ENCODE data around the gene ZNF541. TPM values are rescaled to one million over a fixed set of nuclear protein-coding genes. Genes with fewer than 3 reads are reported as not detected.

The ZNF541 gene
- total and polyA plus RNA-seq, 4 donors, result 0.12 to 0.52 (median 0.24) TPM; not detected in 1

DNA sequence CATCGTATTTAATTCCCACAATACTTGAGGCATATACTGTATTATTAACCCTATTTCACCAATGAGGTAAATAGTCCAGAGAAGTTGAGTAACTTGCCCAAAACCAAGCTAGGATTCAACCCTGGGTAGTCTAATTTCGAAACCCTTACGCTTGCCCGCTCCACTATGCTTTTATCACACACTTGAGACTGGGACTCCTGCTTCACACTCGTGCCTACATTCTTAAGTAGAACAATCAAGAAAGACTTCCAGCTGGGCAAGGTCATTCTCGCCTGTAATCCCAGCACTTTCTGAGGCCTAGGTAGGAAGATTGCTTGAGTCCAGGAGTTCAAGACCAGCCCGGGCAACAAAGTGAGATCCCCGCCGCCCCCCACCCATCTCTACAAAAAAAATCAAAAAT, 3.6 kb downstream of the ZNF541 start:
- WGBS, 2 donors, result 72% methylated on average over 9 of the region's 9 CpGs
- peak in 1 of 3 donors; percentile 13 for DNase-seq
- Histone ChIP-seq H3K4me1 (ENCODE audit: control insufficient read depth in 5 of 5, insufficient read depth in 5 of 5, low read length in 5 of 5) (no peaks in the 10 kb centered on the region), H3K9ac (ENCODE audit: insufficient read depth in 1 of 2, low read length in 2 of 2) (no peak overlapping the region), H3K36me3 (ENCODE audit: control insufficient read depth in 4 of 4, insufficient read depth in 4 of 4, low read length in 4 of 4) (no peaks in the 10 kb centered on the region), H3K9me3 (ENCODE audit: control insufficient read depth in 4 of 4, insufficient read depth in 3 of 4, low read length in 3 of 4) (no peaks in the 10 kb centered on the region), H3K4me3 (no peak overlapping the region), H3K27me3 (ENCODE audit: control insufficient read depth in 3 of 3, insufficient read depth in 3 of 3, low read length in 2 of 3) (no peaks in the 10 kb centered on the region), H3K27ac (ENCODE audit: low read depth in 1 of 2, low read length in 1 of 2) (no peak overlapping the region)
- no peak for ATAC-seq (ENCODE audit: insufficient read depth, low FRiP score)
- TF ChIP-seq, protein P1, sequence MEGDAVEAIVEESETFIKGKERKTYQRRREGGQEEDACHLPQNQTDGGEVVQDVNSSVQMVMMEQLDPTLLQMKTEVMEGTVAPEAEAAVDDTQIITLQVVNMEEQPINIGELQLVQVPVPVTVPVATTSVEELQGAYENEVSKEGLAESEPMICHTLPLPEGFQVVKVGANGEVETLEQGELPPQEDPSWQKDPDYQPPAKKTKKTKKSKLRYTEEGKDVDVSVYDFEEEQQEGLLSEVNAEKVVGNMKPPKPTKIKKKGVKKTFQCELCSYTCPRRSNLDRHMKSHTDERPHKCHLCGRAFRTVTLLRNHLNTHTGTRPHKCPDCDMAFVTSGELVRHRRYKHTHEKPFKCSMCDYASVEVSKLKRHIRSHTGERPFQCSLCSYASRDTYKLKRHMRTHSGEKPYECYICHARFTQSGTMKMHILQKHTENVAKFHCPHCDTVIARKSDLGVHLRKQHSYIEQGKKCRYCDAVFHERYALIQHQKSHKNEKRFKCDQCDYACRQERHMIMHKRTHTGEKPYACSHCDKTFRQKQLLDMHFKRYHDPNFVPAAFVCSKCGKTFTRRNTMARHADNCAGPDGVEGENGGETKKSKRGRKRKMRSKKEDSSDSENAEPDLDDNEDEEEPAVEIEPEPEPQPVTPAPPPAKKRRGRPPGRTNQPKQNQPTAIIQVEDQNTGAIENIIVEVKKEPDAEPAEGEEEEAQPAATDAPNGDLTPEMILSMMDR (IDR thresholded peaks at IDR 0.05; ENCODE audit: control extremely low read depth, extremely low read depth), result no peak

- Histone ChIP-seq H3K9ac (ENCODE audit: insufficient read depth in 1 of 2, low read length in 2 of 2) (no peak overlapping the region), H3K4me3 (no peak overlapping the region), H3K4me1 (ENCODE audit: control insufficient read depth in 5 of 5, insufficient read depth in 5 of 5, low read length in 5 of 5) (no peaks in the 10 kb centered on the region), H3K27ac (ENCODE audit: low read depth in 1 of 2, low read length in 1 of 2) (no peak overlapping the region), H3K27me3 (ENCODE audit: control insufficient read depth in 3 of 3, insufficient read depth in 3 of 3, low read length in 2 of 3) (no peaks in the 10 kb centered on the region), H3K9me3 (ENCODE audit: control insufficient read depth in 4 of 4, insufficient read depth in 3 of 4, low read length in 3 of 4) (no peaks in the 10 kb centered on the region), H3K36me3 (ENCODE audit: control insufficient read depth in 4 of 4, insufficient read depth in 4 of 4, low read length in 4 of 4) (no peaks in the 10 kb centered on the region)
- WGBS, 2 donors, result 85 to 91% methylated on average over 3 of the region's 3 CpGs
- TF ChIP-seq, protein P1 (IDR thresholded peaks at IDR 0.05; ENCODE audit: control extremely low read depth, extremely low read depth), result no peak
- no peak for DNase-seq
- no peak for ATAC-seq (ENCODE audit: insufficient read depth, low FRiP score)
Measured at GRCh38 chr19:47564081-47564480, 8.9 kb downstream of the ZNF541 start.

DNA sequence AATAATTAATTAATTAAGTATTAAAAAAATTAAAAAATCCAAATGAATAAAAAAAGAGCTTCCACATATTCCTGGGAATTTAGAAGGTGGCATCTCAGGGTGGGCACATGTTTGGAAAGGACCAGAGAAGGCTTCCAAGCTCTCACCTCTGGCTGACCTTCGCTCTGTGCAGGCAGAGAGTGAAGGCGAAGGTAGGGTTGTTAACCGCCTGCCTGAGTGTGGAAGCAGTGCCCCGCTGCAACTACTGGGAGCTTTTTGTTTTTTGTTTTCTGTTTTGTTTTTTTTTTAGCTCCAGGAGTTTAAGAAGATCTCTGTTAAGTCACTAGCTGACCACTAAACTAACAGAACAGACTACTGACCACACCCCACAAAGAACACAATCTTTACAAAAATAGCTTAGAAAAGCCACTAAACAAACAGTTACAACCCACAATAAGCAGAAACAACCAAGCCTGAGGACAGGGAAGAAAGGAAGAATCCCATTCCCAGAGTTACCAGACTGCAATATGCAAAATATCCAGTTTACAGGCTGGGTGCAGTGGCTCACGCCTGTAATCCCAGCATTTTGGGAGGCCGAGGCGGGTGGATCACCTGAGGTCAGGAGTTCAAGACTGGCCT, 11.4 kb downstream of the ZNF541 start:
- no peak overlapping the region for H3K27ac ChIP-seq (ENCODE audit: low read depth in 1 of 2, low read length in 1 of 2)
- H3K4me1 ChIP-seq (ENCODE audit: control insufficient read depth in 5 of 5, insufficient read depth in 5 of 5, low read length in 5 of 5), result no peaks in the 10 kb centered on the region
- DNase-seq (no peak), ATAC-seq (ENCODE audit: insufficient read depth, low FRiP score) (no peak)
- H3K36me3 ChIP-seq (ENCODE audit: control insufficient read depth in 4 of 4, insufficient read depth in 4 of 4, low read length in 4 of 4), result no peaks in the 10 kb centered on the region
- H3K27me3 ChIP-seq (ENCODE audit: control insufficient read depth in 3 of 3, insufficient read depth in 3 of 3, low read length in 2 of 3), result no peaks in the 10 kb centered on the region
- H3K9me3 ChIP-seq (ENCODE audit: control insufficient read depth in 4 of 4, insufficient read depth in 3 of 4, low read length in 3 of 4), result no peaks in the 10 kb centered on the region
- 93 to 99% methylated on average over 7 of the region's 7 CpGs for WGBS, 2 donors
- H3K9ac ChIP-seq (ENCODE audit: insufficient read depth in 1 of 2, low read length in 2 of 2), result no peak overlapping the region
- TF ChIP-seq, protein P1 (IDR thresholded peaks at IDR 0.05; ENCODE audit: control extremely low read depth, extremely low read depth), result no peak
- no peak overlapping the region for H3K4me3 ChIP-seq

DNA sequence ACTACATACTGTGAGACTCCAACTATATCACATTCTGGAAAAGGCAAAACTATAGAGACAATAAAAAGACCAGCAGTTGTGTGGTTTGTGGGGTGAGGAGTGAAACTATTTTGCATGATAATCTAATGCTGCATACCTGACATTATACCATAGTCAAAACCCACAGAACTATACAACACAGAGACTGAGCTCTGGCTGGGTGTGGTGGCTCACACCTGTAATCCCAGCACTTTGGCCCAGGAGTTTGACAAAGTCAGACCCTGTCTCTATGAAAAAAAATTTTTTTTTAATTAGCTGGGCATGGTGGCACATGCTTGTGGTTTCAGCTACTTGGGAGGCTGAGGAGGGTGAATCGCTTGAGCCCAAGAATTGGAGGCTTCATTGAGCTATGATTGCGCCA, 11.9 kb downstream of the ZNF541 start:
- Histone ChIP-seq H3K4me1 (ENCODE audit: control insufficient read depth in 5 of 5, insufficient read depth in 5 of 5, low read length in 5 of 5) (no peaks in the 10 kb centered on the region), H3K36me3 (ENCODE audit: control insufficient read depth in 4 of 4, insufficient read depth in 4 of 4, low read length in 4 of 4) (no peaks in the 10 kb centered on the region), H3K9ac (ENCODE audit: insufficient read depth in 1 of 2, low read length in 2 of 2) (no peak overlapping the region), H3K27ac (ENCODE audit: low read depth in 1 of 2, low read length in 1 of 2) (no peak overlapping the region), H3K4me3 (no peak overlapping the region), H3K9me3 (ENCODE audit: control insufficient read depth in 4 of 4, insufficient read depth in 3 of 4, low read length in 3 of 4) (no peaks in the 10 kb centered on the region), H3K27me3 (ENCODE audit: control insufficient read depth in 3 of 3, insufficient read depth in 3 of 3, low read length in 2 of 3) (no peaks in the 10 kb centered on the region)
- TF ChIP-seq, protein P1 (IDR thresholded peaks at IDR 0.05; ENCODE audit: control extremely low read depth, extremely low read depth), result no peak
- 87 to 93% methylated on average over 2 of the region's 2 CpGs for WGBS, 2 donors
- DNase-seq (no peak), ATAC-seq (ENCODE audit: insufficient read depth, low FRiP score) (no peak)
